Suprapubic skin (tissue), 4 donors: Measurements from ENCODE around the gene CITED1. TPM values are rescaled to one million over a fixed set of nuclear protein-coding genes. Genes with fewer than 3 reads are reported as not detected.

Source experiments
- DNase-seq, 2 donors: peaks; one replicate each; pipeline ENCODE4 v3.0.0-alpha.2; 2019; ENCODE audit warnings: low spot score in 2 of 2
- H3K27ac ChIP-seq: fragments of 200-600 bp; sonication (generic); one replicate; pipeline ENCODE4 v1.5.1; 2019
- H3K27me3 ChIP-seq: fragments of 200-600 bp; sonication (generic); one replicate; pipeline ENCODE4 v1.5.1; 2019
- H3K36me3 ChIP-seq: fragments of 200-600 bp; sonication (generic); one replicate; pipeline ENCODE4 v1.5.1; 2019
- H3K4me1 ChIP-seq: fragments of 200-600 bp; sonication (generic); one replicate; pipeline ENCODE4 v1.5.1; 2019
- H3K4me3 ChIP-seq: fragments of 200-600 bp; sonication (generic); one replicate; pipeline ENCODE4 v1.5.1; 2019; ENCODE audit warnings: mild to moderate bottlenecking
- H3K9me3 ChIP-seq: fragments of 200-600 bp; sonication (generic); one replicate; pipeline ENCODE4 v1.5.1; 2019
- EP300 ChIP-seq: sonication (generic); formaldehyde crosslinking; IDR thresholded peaks from one replicate; pipeline ENCODE4 v1.6.1; 2017; ENCODE audit warnings: antibody characterized with exemption
- POLR2A ChIP-seq, 2 donors: fragments of 450-650 bp; IDR thresholded peaks; one replicate each; pipeline ENCODE4 v1.6.1; 2017; ENCODE audit warnings: antibody characterized with exemption in 2 of 2, mild to moderate bottlenecking in 2 of 2, moderate library complexity in 2 of 2
- POLR2AphosphoS5 ChIP-seq, 3 donors: sonication (generic); formaldehyde crosslinking; IDR thresholded peaks; one replicate each; pipeline ENCODE4 v1.6.1; 2017; ENCODE audit warnings: antibody characterized with exemption in 3 of 3
- WGBS: methylation state at CpG from one replicate; pipeline ENCODE4 v1.1.5; 2018; 5-methylcytosine and 5-hydroxymethylcytosine counted together
- total RNA-seq, 4 donors: library from RNA; depleted of rRNA; stranded (reverse); fragments of >200 nt; gene quantifications; one replicate each; pipeline ENCODE4 v1.1.0, GENCODE V29; 2016
- TF ChIP-seq, protein P1 (sequence below), 2 donors: fragments of 200-600 bp in 1 of 2; fragments of 450-650 bp in 1 of 2; sonication (generic) in 1 of 2; IDR thresholded peaks; one replicate each; pipeline ENCODE4 v1.5.1; 2016 to 2019; ENCODE audit warnings: antibody characterized with exemption in 2 of 2, mild to moderate bottlenecking in 1 of 2, moderate library complexity in 1 of 2

Gene CITED1
- total RNA-seq, 4 donors from 2014 or later: 0.76 to 3.0 TPM; not detected in 2

DNA sequence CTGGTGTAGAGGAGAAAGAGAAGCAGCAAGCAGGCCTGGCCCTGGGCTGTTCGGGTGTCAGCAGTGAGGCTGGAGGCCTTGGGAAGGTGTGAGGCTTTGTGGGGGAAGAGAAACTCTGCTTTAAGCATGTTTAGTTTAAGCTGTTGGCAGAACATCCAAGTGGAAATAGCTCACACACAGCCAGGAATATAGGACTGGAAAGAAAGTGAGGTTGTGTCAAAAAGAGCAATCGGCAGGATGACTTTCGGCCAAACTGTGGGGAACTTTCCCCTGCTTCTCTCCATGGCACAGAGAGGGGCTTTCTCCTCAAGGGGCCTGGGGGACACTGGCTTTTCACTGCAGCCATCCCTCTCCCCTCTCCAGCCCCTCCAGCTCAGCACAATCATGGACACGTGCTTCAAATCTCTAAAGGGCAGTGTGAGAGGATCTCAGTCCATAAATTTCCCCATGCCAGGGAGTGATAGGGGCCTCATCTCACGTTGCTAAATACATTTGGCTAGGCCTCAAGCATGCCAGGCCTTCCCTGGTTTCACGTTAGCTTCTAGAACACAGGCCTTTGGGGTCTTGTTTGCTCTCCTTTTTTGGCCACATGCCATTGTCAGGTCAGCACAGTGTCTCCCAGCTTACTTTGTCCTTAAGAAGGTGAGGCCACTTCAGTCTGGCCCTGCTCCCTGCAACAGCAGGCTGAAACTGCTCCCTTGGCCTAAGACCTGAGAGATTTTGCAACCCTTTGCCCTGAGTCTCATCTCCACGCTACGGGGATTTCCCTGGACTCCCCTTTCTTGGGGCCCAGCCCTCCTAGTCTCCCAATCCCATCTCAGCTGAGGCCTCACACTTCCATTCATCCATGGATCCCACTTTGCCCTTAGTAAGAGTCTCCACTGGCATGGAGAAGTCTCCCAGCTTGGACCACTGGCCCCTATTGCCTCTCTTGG is 8.3 kb upstream of the CITED1 start:
- TF ChIP-seq POLR2AphosphoS5 (IDR thresholded peaks at IDR 0.05) (no peak), POLR2A (IDR thresholded peaks at IDR 0.05) (no peak), EP300 (no peak)
- TF ChIP-seq, protein P1, sequence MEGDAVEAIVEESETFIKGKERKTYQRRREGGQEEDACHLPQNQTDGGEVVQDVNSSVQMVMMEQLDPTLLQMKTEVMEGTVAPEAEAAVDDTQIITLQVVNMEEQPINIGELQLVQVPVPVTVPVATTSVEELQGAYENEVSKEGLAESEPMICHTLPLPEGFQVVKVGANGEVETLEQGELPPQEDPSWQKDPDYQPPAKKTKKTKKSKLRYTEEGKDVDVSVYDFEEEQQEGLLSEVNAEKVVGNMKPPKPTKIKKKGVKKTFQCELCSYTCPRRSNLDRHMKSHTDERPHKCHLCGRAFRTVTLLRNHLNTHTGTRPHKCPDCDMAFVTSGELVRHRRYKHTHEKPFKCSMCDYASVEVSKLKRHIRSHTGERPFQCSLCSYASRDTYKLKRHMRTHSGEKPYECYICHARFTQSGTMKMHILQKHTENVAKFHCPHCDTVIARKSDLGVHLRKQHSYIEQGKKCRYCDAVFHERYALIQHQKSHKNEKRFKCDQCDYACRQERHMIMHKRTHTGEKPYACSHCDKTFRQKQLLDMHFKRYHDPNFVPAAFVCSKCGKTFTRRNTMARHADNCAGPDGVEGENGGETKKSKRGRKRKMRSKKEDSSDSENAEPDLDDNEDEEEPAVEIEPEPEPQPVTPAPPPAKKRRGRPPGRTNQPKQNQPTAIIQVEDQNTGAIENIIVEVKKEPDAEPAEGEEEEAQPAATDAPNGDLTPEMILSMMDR (IDR thresholded peaks at IDR 0.05): no peak
- peaks cover 6% of the 10 kb centered on the region for H3K4me1 ChIP-seq
- no peak overlapping the region for H3K4me3 ChIP-seq
- H3K9me3 ChIP-seq: no peaks in the 10 kb centered on the region
- no peak for DNase-seq
- H3K27me3 ChIP-seq: no peaks in the 10 kb centered on the region
- H3K36me3 ChIP-seq: no peaks in the 10 kb centered on the region
- 70% methylated on average over 8 of the region's 8 CpGs for WGBS
- no peak overlapping the region for H3K27ac ChIP-seq

DNA sequence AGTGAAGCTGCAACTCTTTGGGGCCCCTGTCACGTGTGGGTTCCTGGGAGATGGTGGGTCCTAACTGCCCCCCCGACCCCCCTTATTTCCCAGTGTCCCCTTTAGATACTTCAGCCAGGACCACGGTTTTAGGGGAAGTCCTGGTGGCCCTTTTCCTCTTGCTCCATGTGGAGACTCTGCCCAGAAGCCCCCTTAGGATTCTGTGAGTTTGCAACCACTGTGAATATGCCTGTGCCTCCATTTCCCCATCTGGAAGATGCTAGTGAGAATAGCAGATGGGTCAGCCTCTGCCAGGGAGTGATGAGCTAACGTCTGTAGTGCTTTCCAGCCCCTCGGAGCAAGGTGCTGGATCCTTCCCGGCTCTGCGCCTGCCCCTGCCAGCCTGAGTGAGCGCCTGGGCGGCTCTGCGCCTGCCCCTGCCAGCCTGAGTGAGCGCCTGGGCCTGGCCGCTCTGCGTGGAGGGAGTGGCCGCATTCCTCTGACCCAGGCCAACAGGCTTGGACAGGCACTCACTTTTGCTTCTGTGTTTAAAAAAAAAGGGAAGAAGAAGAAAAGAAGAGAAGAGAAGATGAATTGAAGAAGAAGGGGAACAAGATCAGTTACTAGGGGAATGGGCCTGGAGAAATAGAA is 6.7 kb upstream of the CITED1 start:
- WGBS: 34% methylated on average over 14 of the region's 14 CpGs
- no peak overlapping the region for H3K4me3 ChIP-seq
- DNase-seq: no peak
- H3K27ac ChIP-seq: no peak overlapping the region
- H3K27me3 ChIP-seq: peaks cover 9% of the 10 kb centered on the region
- peaks cover 20% of the 10 kb centered on the region for H3K4me1 ChIP-seq
- no peaks in the 10 kb centered on the region for H3K9me3 ChIP-seq
- no peaks in the 10 kb centered on the region for H3K36me3 ChIP-seq
- TF ChIP-seq EP300 (no peak), POLR2AphosphoS5 (IDR thresholded peaks at IDR 0.05) (no peak), POLR2A (IDR thresholded peaks at IDR 0.05) (no peak)
- TF ChIP-seq, protein P1 (IDR thresholded peaks at IDR 0.05): no peak

DNA sequence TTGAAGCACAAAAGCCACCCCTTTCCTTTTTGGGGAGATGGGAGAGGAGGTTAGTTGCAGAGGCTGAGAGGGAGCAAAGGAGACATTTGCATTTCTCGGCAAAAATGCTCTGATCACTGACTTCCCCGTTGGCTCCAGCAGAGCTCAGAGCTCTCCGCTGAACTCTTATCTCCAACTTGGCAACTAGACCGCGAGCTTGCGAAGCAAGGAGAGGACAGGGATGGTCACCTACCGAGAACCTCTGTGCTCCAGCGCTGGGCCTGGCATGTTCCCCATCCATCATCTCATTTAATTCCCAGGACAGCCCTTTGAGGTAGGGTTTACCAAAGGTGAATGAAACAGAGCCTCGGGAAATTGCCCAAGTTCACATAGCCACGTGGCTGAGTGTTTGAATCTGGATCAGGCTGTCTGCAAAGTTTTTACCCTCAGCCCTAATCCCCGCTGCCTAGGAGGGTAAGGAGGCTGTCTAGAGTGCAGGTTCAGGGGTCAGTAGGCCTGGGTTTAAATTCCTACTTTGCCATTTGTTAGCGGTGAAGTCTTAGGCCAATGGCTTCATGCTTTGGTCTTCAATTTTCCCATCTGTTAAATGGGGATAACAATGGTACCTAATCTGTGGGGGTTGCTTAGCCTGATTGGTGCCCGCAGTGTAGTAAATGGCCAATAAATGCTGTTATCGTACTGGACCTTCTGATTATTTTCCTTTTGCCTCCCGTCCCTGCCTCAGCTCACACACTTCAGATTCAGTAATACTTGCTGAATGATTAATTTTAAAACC is 3.8 kb upstream of the CITED1 start:
- TF ChIP-seq EP300 (no peak), POLR2A (IDR thresholded peaks at IDR 0.05) (no peak), POLR2AphosphoS5 (IDR thresholded peaks at IDR 0.05) (no peak)
- TF ChIP-seq, protein P1 (IDR thresholded peaks at IDR 0.05): no peak
- no peak for DNase-seq
- no peak overlapping the region for H3K27ac ChIP-seq
- peaks cover 39% of the 10 kb centered on the region for H3K4me1 ChIP-seq
- H3K36me3 ChIP-seq: no peaks in the 10 kb centered on the region
- WGBS: 23% methylated on average over 14 of the region's 15 CpGs
- peaks cover 26% of the 10 kb centered on the region for H3K27me3 ChIP-seq
- peak overlapping the region; percentile 61 for H3K4me3 ChIP-seq
- H3K9me3 ChIP-seq: no peaks in the 10 kb centered on the region

DNA sequence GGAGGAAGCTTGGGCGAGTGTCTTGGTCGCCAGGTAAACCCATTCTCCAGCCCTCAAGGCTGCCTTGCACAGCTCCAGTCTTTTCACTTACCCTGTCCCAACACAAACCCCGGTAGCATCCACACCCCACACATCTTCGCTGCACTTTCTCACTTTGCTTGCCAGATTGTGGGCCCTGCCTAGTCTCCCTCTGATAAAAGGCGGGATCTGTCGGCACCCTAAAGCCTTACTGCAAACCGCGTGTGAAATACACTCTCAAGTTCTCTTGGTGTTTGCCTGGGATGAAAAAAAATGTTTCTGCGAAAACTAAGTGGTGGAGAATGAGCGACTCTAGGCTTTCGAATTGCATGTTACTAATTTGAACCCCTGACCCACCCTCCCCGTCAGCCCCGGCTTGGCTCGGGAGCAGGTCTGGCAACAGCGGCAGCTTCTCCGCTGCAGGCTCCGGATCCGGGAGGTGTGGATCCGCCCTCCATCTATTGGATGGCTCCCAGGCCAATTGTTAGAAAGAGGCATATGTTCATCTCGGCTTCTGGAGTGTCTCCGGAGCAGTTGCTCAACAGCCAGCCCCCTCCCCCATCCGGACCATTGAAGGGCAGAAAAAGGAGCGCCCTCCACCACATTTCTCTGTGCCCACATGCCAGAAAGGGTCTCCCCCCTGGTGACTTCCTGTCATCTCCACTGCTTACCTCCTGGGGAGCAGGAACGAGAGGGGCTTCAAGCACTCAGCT is 3.0 kb upstream of the CITED1 start:
- TF ChIP-seq POLR2A (IDR thresholded peaks at IDR 0.05): no peak
- TF ChIP-seq EP300: no peak
- TF ChIP-seq, protein P1 (IDR thresholded peaks at IDR 0.05): no peak
- no peak for TF ChIP-seq POLR2AphosphoS5 (IDR thresholded peaks at IDR 0.05)
- Histone ChIP-seq H3K9me3 (no peaks in the 10 kb centered on the region), H3K36me3 (no peaks in the 10 kb centered on the region), H3K27ac (no peak overlapping the region), H3K4me3 (peak overlapping the region; percentile 61), H3K4me1 (peaks cover 39% of the 10 kb centered on the region), H3K27me3 (peaks cover 26% of the 10 kb centered on the region)
- DNase-seq: no peak
- 18% methylated on average over 22 of the region's 24 CpGs for WGBS
